Thyroid gland (tissue), 4 donors: ENCODE data around the gene CRYBG3.

Source experiments
- CTCF ChIP-seq, 6 experiments: fragments of 200-600 bp in 3 of 6; fragments of 450-650 bp in 3 of 6; sonication (generic) in 3 of 6; IDR thresholded peaks; one replicate each; pipeline ENCODE4 v1.5.1; 2016 to 2019; ENCODE audit warnings: antibody characterized with exemption in 6 of 6, mild to moderate bottlenecking in 2 of 6, inconsistent platforms in 1 of 6, moderate library complexity in 1 of 6
- POLR2A ChIP-seq, 2 donors: fragments of 450-650 bp; IDR thresholded peaks; one replicate each; pipeline ENCODE4 v1.6.1; 2017; ENCODE audit warnings: antibody characterized with exemption in 2 of 2, mild to moderate bottlenecking in 2 of 2, moderate library complexity in 1 of 2

- TF ChIP-seq POLR2A (IDR thresholded peaks at IDR 0.05) (no peak), CTCF (IDR thresholded peaks at IDR 0.05) (no peak)
Measured at GRCh38 chr3:97860364-97860763, 38.6 kb downstream of the CRYBG3 start.
